Activated naive CD8-positive, alpha-beta T cell treated with anti-CD3 and anti-CD28 coated beads for 36 hours (primary cell): ENCODE data around the gene TRNP1. TPM values are rescaled to one million over a fixed set of nuclear protein-coding genes. Genes with fewer than 3 reads are reported as not detected.
"Not testable (repeated sequence)": the region's sequence is repeated elsewhere in the genome, so short reads cannot be mapped to it uniquely, and the experiment has no call there.

Experiments used
- DNase-seq: peaks from one replicate; pipeline ENCODE4 v3.0.0; 2021
- H3K27ac Mint-ChIP-seq: one replicate; pipeline ENCODE4 v1.8.0; 2022; ENCODE audit warnings: mild to moderate bottlenecking, moderate library complexity, mixed read lengths
- H3K27me3 Mint-ChIP-seq: one replicate; pipeline ENCODE4 v1.8.0; 2022; ENCODE audit warnings: mild to moderate bottlenecking, mixed read lengths
- H3K36me3 Mint-ChIP-seq: one replicate; pipeline ENCODE4 v1.8.0; 2021; ENCODE audit warnings: mild to moderate bottlenecking, mixed read lengths
- H3K4me1 Mint-ChIP-seq: one replicate; pipeline ENCODE4 v1.8.0; 2021; ENCODE audit warnings: mixed read lengths
- H3K4me3 Mint-ChIP-seq: one replicate; pipeline ENCODE4 v1.8.0; 2022; ENCODE audit warnings: mild to moderate bottlenecking, moderate library complexity, mixed read lengths
- H3K9me3 Mint-ChIP-seq: one replicate; pipeline ENCODE4 v1.8.0; 2022; ENCODE audit warnings: mixed read lengths
- total RNA-seq, 2 experiments: library from RNA; stranded (reverse); gene quantifications; one replicate each; pipeline ENCODE4 v1.2.3, GENCODE V29; 2021

Gene TRNP1
- under 1 TPM; 0.40 to 0.64 TPM for total RNA-seq

DNA sequence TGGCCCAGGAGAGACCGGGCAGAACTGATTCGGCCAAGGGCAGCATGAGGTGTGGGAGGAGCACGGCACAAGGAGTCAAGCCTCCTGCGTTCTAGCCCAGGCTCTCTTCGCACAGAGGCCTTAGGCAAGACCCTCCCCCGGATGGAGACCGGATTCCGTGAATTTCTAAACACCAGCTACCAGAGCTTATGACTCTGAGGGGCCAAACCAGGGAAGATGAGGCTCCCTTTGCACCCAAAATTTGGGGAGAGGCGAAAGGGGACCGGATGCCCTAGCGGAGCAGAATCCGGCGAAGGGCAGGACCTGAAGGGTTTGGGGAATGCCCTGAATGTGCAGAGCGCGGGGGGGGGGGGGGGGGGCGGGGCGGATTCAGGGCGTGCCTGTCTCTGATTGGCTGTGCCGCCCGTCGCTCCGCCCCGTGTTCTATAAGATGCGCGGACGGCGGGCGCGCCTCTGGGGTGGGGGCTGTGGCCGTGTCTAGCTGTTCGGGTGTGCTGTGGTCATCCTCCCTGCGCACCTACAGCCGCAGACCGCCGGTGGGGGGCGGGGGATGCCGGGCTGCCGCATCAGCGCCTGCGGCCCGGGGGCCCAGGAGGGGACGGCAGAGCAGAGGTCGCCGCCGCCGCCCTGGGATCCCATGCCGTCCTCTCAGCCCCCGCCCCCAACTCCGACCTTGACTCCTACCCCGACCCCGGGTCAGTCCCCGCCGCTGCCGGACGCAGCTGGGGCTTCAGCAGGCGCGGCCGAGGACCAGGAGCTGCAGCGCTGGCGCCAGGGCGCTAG, at the start of gene TRNP1:
Gene TRNP1, plus strand, starts transcription at position 456 of the 783 bp plus-strand sequence. Its CDS starts 95 bp downstream, at position 551.
- Mint-ChIP-seq H3K4me1 (peaks cover 23% of the 10 kb centered on the region), H3K4me3 (peak within 1 kb of the TSS; percentile 79), H3K27me3 (peaks cover 77% of the 10 kb centered on the region), H3K27ac (no peak within 1 kb of the TSS), H3K36me3 (no peaks in the 10 kb centered on the region), H3K9me3 (no peaks in the 10 kb centered on the region)
- DNase-seq, result peak; percentile 65

DNA sequence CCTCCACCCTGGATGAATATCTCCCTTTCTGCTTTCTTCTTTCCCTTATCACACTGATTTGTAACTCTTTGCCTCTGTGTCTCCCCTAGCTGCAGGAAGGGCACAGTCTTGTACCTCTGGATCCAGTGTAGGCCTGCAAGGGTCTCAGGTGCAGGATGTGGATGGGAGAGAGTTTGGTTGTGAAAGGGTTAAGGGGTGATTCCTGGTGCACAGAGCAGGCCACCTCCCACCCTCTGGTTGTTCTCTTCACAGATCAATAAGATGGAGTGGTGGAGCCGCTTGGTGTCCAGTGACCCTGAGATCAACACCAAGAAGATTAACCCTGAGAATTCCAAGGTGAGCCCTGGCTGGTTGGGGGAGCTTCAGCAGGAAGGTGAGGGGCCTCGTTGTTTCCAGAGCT, 48.4 kb upstream of the TRNP1 start:
- H3K4me1 Mint-ChIP-seq, result no peaks in the 10 kb centered on the region
- no peak overlapping the region for H3K4me3 Mint-ChIP-seq
- no peak for DNase-seq
- peaks cover 26% of the 10 kb centered on the region for H3K36me3 Mint-ChIP-seq
- peak overlapping the region; percentile 30 for H3K27ac Mint-ChIP-seq
- H3K9me3 Mint-ChIP-seq, result no peaks in the 10 kb centered on the region
- no peaks in the 10 kb centered on the region for H3K27me3 Mint-ChIP-seq

- Mint-ChIP-seq H3K27ac (no peak overlapping the region), H3K4me3 (no peak overlapping the region), H3K27me3 (no peaks in the 10 kb centered on the region), H3K4me1 (no peaks in the 10 kb centered on the region), H3K36me3 (peaks cover 24% of the 10 kb centered on the region), H3K9me3 (no peaks in the 10 kb centered on the region)
- DNase-seq, result no peak
These were observed 47.8 kb upstream of the TRNP1 start for GRCh38 chr1:26945728-26946127.

GRCh38 chr1:26946270-26946669, 47.2 kb upstream of the TRNP1 start:
- H3K4me3 Mint-ChIP-seq, result no peak overlapping the region
- H3K36me3 Mint-ChIP-seq, result peaks cover 24% of the 10 kb centered on the region
- DNase-seq, result no peak
- no peaks in the 10 kb centered on the region for H3K27me3 Mint-ChIP-seq
- no peaks in the 10 kb centered on the region for H3K4me1 Mint-ChIP-seq
- no peak overlapping the region for H3K27ac Mint-ChIP-seq
- H3K9me3 Mint-ChIP-seq, result no peaks in the 10 kb centered on the region

GRCh38 chr1:26948725-26949057, 44.8 kb upstream of the TRNP1 start:
- not testable (repeated sequence) for DNase-seq, H3K27me3 Mint-ChIP-seq, H3K4me1 Mint-ChIP-seq, H3K27ac Mint-ChIP-seq, H3K4me3 Mint-ChIP-seq, H3K9me3 Mint-ChIP-seq
- H3K36me3 Mint-ChIP-seq, result peaks cover 12% of the 10 kb centered on the region

DNA sequence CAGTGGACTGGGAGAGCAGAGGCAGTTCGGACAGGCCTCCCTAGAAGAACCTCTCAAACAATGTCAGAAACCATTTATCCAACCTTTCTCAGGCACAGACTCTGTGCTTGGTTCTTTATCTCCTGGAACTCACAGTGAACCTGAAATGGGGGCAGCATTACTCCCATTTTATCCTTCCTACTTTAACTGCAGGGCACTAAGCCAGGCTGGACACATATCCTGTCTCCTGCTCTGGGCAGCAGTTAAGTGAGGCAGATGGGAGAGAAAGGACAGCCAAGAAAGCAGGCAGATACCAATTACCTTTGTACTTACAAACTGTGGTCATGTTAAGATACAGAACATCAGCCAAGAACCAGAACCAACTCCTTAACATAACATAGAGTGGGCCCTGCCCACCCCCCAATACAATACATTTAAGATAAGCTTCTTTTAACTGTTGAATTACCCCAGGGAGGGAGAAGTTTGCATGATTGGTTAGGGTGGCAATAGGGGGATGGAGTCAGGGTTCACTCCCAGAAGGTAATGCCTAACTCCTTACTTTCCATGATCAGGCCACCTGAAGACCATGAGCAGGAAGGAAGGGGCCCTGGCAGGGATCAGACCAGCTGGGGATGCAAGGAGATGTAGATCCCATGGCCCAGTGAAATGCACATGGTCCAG, 44.1 kb upstream of the TRNP1 start:
- Mint-ChIP-seq H3K27ac (peak overlapping the region; percentile 44), H3K4me1 (no peaks in the 10 kb centered on the region), H3K9me3 (no peaks in the 10 kb centered on the region), H3K4me3 (no peak overlapping the region), H3K27me3 (no peaks in the 10 kb centered on the region), H3K36me3 (peaks cover 12% of the 10 kb centered on the region)
- DNase-seq, result no peak

GRCh38 chr1:26949926-26950319, 43.6 kb upstream of the TRNP1 start:
- no peaks in the 10 kb centered on the region for H3K27me3 Mint-ChIP-seq
- DNase-seq, result no peak
- H3K36me3 Mint-ChIP-seq, result peaks cover 11% of the 10 kb centered on the region
- no peaks in the 10 kb centered on the region for H3K4me1 Mint-ChIP-seq
- H3K4me3 Mint-ChIP-seq, result no peak overlapping the region
- no peaks in the 10 kb centered on the region for H3K9me3 Mint-ChIP-seq
- H3K27ac Mint-ChIP-seq, result no peak overlapping the region

- Mint-ChIP-seq H3K27me3 (no peaks in the 10 kb centered on the region), H3K4me3 (no peak overlapping the region), H3K27ac (no peak overlapping the region), H3K4me1 (no peaks in the 10 kb centered on the region), H3K9me3 (no peaks in the 10 kb centered on the region), H3K36me3 (peaks cover 6% of the 10 kb centered on the region)
- DNase-seq, result no peak
These were observed 42.9 kb upstream of the TRNP1 start for GRCh38 chr1:26950602-26951001.

DNA sequence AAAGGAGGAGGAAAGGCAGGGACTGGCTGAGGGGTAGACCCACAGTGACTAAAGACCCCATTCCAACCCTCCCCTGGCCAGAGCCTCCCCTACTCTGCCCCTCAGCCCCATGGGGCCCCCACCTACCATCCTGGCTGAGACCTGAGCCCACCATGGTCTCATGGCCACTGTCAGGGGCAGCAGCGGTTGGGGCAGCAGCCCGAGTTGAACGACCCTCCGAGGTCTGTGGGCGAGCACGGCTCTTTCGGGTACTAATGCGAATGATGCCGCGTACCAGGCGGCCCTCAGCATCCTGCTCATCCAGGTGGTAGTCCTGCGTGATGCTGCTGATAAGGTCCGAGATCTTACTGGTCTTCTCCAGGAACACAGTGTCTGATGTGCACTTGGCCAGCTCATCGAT, 42.3 kb upstream of the TRNP1 start:
- H3K4me3 Mint-ChIP-seq, result no peak overlapping the region
- no peak overlapping the region for H3K27ac Mint-ChIP-seq
- no peaks in the 10 kb centered on the region for H3K4me1 Mint-ChIP-seq
- no peak for DNase-seq
- peaks cover 6% of the 10 kb centered on the region for H3K36me3 Mint-ChIP-seq
- H3K9me3 Mint-ChIP-seq, result peaks cover under 1% of the 10 kb centered on the region
- H3K27me3 Mint-ChIP-seq, result no peaks in the 10 kb centered on the region

- Mint-ChIP-seq H3K9me3 (peaks cover 1% of the 10 kb centered on the region), H3K27ac (no peak overlapping the region), H3K36me3 (peaks cover 3% of the 10 kb centered on the region), H3K4me3 (no peak overlapping the region), H3K4me1 (no peaks in the 10 kb centered on the region), H3K27me3 (no peaks in the 10 kb centered on the region)
- DNase-seq, result no peak
These were observed 41.5 kb upstream of the TRNP1 start for GRCh38 chr1:26951821-26952497.

GRCh38 chr1:26953374-26953773, 40.1 kb upstream of the TRNP1 start:
- Mint-ChIP-seq H3K4me3 (no peak overlapping the region), H3K4me1 (no peaks in the 10 kb centered on the region), H3K27me3 (no peaks in the 10 kb centered on the region), H3K9me3 (peaks cover 1% of the 10 kb centered on the region), H3K27ac (no peak overlapping the region), H3K36me3 (peaks cover 3% of the 10 kb centered on the region)
- DNase-seq, result no peak

- H3K27me3 Mint-ChIP-seq, result peaks cover 13% of the 10 kb centered on the region
- no peak for DNase-seq
- H3K4me1 Mint-ChIP-seq, result peaks cover 4% of the 10 kb centered on the region
- H3K4me3 Mint-ChIP-seq, result no peak overlapping the region
- H3K27ac Mint-ChIP-seq, result no peak overlapping the region
- H3K9me3 Mint-ChIP-seq, result peaks cover 1% of the 10 kb centered on the region
- peaks cover 3% of the 10 kb centered on the region for H3K36me3 Mint-ChIP-seq
These were observed 37.2 kb upstream of the TRNP1 start for GRCh38 chr1:26956321-26956720.

- no peak for DNase-seq
- H3K27me3 Mint-ChIP-seq, result peaks cover 19% of the 10 kb centered on the region
These were observed 36.2 kb upstream of the TRNP1 start for GRCh38 chr1:26957306-26957705.

DNA sequence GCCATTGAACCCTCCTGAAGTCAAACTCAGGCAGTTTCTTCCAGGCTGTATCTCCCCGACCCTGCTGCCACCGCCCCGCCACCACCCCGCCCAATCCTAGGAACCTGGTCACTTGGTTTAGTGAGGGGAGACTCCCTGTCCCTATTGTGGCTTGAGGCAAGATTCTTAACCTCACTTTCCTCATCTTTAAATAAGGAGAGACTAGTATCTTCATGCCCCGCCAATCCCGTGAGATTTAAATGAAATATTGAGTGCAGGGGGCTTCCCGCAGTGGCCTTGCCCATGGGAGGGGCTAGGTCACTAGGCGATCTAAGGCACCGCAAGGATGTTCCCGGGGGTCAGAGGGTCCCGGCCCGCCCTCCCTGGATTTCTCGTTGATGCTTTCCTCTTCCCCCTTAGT, 34.2 kb upstream of the TRNP1 start:
- H3K36me3 Mint-ChIP-seq, result peaks cover 3% of the 10 kb centered on the region
- no peak overlapping the region for H3K27ac Mint-ChIP-seq
- peak overlapping the region; percentile 66 for H3K4me3 Mint-ChIP-seq
- DNase-seq, result no peak
- H3K9me3 Mint-ChIP-seq, result peaks cover 1% of the 10 kb centered on the region
- H3K27me3 Mint-ChIP-seq, result peaks cover 28% of the 10 kb centered on the region
- peaks cover 4% of the 10 kb centered on the region for H3K4me1 Mint-ChIP-seq

More at GRCh38 chr1:26957306-26957705, 36.2 kb upstream of the TRNP1 start:
- Mint-ChIP-seq H3K27ac (no peak overlapping the region), H3K9me3 (peaks cover 1% of the 10 kb centered on the region), H3K4me1 (peaks cover 4% of the 10 kb centered on the region), H3K4me3 (no peak overlapping the region), H3K36me3 (peaks cover 3% of the 10 kb centered on the region)
